ENCODE measurements around the gene ARRB2. TPM values are rescaled to one million over a fixed set of nuclear protein-coding genes. Genes with fewer than 3 reads are reported as not detected.
"Not testable (repeated sequence)": the region's sequence is repeated elsewhere in the genome, so short reads cannot be mapped to it uniquely, and the experiment has no call there.

ARRB2 gene
- 9.0 and 12.6 TPM in 2 replicates for total RNA-seq (2014; rRNA removed)
- 10.8 TPM for polyA plus RNA-seq (2012)

GRCh38 chr17:4709794-4710692 is at the start of gene ARRB2:
Gene ARRB2, plus strand, starts transcription at chr17:4710632. Its CDS starts 90 bp downstream, at chr17:4710722.
- peak; percentile 97 for DNase-seq (ENCODE audit: low read depth)

- no peak for DNase-seq (ENCODE audit: low read depth)
Measured at GRCh38 chr17:4663711-4664110, 46.7 kb upstream of the ARRB2 start.

GRCh38 chr17:4664230-4664629 is 46.2 kb upstream of the ARRB2 start:
- DNase-seq (ENCODE audit: low read depth): no peak

- DNase-seq (ENCODE audit: low read depth): no peak
Measured at GRCh38 chr17:4665027-4665426, 45.4 kb upstream of the ARRB2 start.

- no peak for DNase-seq (ENCODE audit: low read depth)
Measured at GRCh38 chr17:4666296-4666695, 44.1 kb upstream of the ARRB2 start.

- no peak for DNase-seq (ENCODE audit: low read depth)
Measured at GRCh38 chr17:4667166-4667565, 43.3 kb upstream of the ARRB2 start.

- no peak for DNase-seq (ENCODE audit: low read depth)
Measured at GRCh38 chr17:4672055-4672630, 38.3 kb upstream of the ARRB2 start.

- DNase-seq (ENCODE audit: low read depth): no peak
Measured at GRCh38 chr17:4672751-4673150, 37.7 kb upstream of the ARRB2 start.

GRCh38 chr17:4673169-4673568 is 37.3 kb upstream of the ARRB2 start:
- no peak for DNase-seq (ENCODE audit: low read depth)

- DNase-seq (ENCODE audit: low read depth): no peak
Measured at GRCh38 chr17:4673986-4674684, 36.3 kb upstream of the ARRB2 start.

- no peak for DNase-seq (ENCODE audit: low read depth)
Measured at GRCh38 chr17:4674685-4674998, 35.8 kb upstream of the ARRB2 start.

GRCh38 chr17:4675791-4676190 is 34.6 kb upstream of the ARRB2 start:
- DNase-seq (ENCODE audit: low read depth): no peak

- no peak for DNase-seq (ENCODE audit: low read depth)
Measured at GRCh38 chr17:4676791-4677190, 33.6 kb upstream of the ARRB2 start.

- DNase-seq (ENCODE audit: low read depth): peak; percentile 81
Measured at GRCh38 chr17:4678448-4679026, 31.9 kb upstream of the ARRB2 start.

- peak; percentile 44 for DNase-seq (ENCODE audit: low read depth)
Measured at GRCh38 chr17:4679658-4680057, 30.8 kb upstream of the ARRB2 start.

GRCh38 chr17:4683739-4684138 is 26.7 kb upstream of the ARRB2 start:
- DNase-seq (ENCODE audit: low read depth): not testable (repeated sequence)

- not testable (repeated sequence) for DNase-seq (ENCODE audit: low read depth)
Measured at GRCh38 chr17:4689872-4690271, 20.6 kb upstream of the ARRB2 start.

- DNase-seq (ENCODE audit: low read depth): no peak
Measured at GRCh38 chr17:4690745-4691144, 19.7 kb upstream of the ARRB2 start.

- no peak for DNase-seq (ENCODE audit: low read depth)
Measured at GRCh38 chr17:4691686-4692085, 18.7 kb upstream of the ARRB2 start.

- DNase-seq (ENCODE audit: low read depth): no peak
Measured at GRCh38 chr17:4693416-4693815, 17.0 kb upstream of the ARRB2 start.

GRCh38 chr17:4696437-4696805 is 14.0 kb upstream of the ARRB2 start:
- DNase-seq (ENCODE audit: low read depth): no peak

- not testable (repeated sequence) for DNase-seq (ENCODE audit: low read depth)
Measured at GRCh38 chr17:4699401-4700056, 10.9 kb upstream of the ARRB2 start.
